HG02938 (cell line): Measurements from ENCODE around the gene SEC63.
"Not testable (repeated sequence)": the region's sequence is repeated elsewhere in the genome, so short reads cannot be mapped to it uniquely, and the experiment has no call there.

Experiments used
- ATAC-seq: cut with Tn5 transposase; IDR thresholded peaks from one replicate; pipeline ENCODE4 v1.9.1; 2021; ENCODE audit warnings: mild to moderate bottlenecking, moderate library complexity; ENCODE audit not compliant: unreplicated experiment

The SEC63 gene

GRCh38 chr6:107864226-107865127, 93.5 kb downstream of the SEC63 start:
- no peak for ATAC-seq

- no peak for ATAC-seq
Measured at GRCh38 chr6:107862383-107862782, 95.6 kb downstream of the SEC63 start.

GRCh38 chr6:107860963-107861362, 97.0 kb downstream of the SEC63 start:
- ATAC-seq = not testable (repeated sequence)

DNA sequence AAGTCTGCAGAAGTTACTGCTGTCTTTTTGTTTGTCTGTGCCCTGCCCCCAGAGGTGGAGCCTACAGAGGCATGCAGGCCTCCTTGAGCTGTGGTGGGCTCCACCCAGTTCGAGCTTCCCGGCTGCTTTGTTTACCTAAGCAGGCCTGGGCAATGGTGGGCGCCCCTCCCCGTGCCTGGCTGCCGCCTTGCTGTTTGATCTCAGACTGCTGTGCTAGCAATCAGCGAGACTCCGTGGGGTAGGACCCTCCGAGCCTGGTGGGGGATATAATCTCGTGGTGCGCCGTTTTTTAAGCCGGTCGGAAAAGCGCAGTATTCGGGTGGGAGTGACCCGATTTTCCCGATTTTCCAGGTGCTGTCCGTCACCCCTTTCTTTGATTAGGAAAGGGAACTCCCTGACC, 97.9 kb downstream of the SEC63 start:
- ATAC-seq = not testable (repeated sequence)

DNA sequence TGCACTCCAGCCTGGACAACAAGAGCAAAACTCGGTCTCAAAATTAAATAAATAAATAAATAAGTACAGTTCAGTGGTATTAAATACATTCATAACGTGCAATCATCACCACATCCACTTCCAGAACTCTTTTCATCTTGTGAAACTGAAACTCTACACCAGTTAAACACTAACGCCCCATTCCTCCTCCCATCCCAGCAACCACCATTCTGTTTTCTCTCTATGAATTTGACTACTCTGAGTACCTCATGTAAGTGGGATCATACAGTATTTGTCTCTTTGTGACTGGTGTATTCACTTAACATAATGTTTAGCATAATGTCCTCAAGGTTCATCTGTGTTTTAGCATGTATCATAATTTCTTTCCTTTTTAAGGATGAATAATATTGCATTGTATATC, 104.8 kb downstream of the SEC63 start:
- no peak for ATAC-seq

DNA sequence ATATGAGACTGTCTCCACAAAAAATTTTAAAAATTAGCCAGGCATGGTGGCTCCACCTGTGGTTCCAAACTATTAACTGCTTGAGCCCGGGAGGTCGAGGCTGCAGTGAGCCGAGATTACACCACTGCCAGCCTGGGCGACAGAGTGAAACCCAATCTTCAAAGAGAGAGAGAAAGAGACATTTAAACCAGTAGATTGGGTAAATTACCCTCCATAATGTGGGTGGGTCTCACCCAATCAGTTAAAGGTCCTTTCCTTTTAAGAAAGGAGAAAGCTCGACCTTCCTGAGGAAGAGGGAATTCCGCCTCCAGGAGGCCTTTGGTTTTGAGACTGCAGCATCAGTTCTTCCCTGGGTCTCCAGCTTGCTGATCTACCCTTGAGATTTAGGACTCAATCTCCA, 108.7 kb downstream of the SEC63 start:
- no peak for ATAC-seq

GRCh38 chr6:107847844-107848802, 109.9 kb downstream of the SEC63 start:
- peak; percentile 69 for ATAC-seq

DNA sequence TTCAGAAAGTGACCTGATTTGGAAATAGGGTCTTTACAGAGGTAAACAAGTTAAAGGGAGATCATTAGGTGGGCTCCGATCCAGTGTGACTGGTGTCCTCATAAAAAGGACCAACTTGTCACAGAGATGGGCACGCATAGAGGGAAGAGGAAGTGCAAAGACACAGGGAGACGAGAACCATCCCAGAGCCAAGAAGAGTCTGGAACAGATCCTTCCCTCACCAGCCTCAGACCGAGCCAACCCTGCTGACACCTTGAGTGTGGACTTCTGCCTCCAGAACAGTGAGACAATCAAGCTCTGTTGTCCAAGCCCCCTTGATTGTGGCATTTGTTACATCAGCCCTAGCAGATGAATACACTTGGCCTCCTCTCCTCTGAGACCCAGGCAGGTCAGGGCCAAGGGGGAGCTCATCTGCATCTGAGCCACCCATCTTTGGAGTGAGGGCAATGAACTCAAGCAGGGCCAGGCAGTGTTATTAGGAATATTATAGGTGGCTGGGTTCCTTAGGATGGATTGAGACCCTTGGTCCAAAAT, 111.7 kb downstream of the SEC63 start:
- ATAC-seq = no peak

DNA sequence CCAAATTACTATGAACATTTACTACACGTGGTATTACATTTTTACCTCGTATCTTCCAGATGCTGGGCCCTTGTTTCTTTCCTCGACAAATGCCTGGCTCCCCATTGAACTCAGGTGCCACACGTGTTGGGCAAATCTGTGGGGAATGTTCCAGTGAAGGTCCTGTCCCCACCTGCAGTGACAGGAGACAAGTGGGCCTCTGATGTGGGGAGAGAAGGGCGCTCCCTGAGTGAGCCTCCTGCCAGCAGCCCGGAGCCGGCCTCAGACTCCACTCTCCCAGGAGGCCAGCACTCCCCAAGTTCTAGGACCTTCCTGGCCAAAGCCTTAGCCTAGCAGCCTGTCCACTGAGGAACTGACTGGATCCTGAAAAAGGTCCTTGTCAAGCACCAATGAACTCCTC, 112.2 kb downstream of the SEC63 start:
- no peak for ATAC-seq

- no peak for ATAC-seq
Measured at GRCh38 chr6:107843400-107843799, 114.6 kb downstream of the SEC63 start.

- ATAC-seq = no peak
Measured at GRCh38 chr6:107841275-107841670, 116.7 kb downstream of the SEC63 start.

DNA sequence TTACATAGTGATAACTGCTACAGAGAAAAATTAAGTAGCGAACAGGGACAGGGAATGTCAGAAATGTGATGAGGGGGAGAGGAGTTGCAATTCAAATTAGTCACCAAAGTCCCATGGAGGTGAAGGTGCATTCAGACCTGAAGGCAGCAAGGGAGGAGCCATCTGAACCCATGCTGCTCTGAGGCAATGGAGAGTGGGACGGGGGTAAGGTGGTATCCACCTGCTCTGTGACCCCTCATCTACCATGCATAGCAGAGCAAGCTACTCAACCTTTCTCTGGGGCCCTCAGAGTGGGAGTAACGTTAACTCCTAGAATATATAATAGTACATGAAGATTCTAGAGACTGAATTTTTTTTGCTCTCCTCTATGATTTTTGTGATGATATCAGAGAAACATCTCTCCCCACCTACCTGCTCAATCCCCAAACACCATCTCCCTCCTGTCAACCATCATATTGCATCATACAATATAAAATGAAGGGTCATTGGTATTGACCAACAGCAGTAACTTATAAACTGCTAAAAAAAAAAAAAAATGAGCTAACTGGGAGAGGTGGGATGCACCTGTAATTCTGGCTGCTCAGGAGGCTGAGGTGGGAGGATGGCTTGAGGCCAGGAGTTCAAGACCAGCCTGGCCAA, 117.3 kb downstream of the SEC63 start:
- ATAC-seq = no peak

DNA sequence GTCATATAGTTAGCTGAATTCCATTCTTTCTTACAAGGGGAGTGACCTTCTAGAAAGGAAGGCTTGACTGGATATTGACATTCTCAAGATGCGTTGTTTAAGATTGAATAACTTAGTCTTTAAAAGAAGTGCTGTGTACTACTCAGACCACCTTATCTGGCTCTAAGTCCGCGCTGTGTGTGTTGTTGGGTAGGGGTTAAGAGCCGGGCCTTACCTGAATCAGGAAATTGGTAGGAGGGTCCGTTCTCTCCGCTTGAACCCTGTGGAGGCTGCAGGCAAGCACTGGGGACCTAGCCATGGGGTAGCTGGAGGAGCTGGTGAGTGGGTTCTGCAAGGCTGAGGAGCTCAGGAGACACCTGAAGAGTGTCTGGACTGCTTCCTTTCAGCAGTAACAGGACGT, 124.9 kb downstream of the SEC63 start:
- ATAC-seq = no peak

DNA sequence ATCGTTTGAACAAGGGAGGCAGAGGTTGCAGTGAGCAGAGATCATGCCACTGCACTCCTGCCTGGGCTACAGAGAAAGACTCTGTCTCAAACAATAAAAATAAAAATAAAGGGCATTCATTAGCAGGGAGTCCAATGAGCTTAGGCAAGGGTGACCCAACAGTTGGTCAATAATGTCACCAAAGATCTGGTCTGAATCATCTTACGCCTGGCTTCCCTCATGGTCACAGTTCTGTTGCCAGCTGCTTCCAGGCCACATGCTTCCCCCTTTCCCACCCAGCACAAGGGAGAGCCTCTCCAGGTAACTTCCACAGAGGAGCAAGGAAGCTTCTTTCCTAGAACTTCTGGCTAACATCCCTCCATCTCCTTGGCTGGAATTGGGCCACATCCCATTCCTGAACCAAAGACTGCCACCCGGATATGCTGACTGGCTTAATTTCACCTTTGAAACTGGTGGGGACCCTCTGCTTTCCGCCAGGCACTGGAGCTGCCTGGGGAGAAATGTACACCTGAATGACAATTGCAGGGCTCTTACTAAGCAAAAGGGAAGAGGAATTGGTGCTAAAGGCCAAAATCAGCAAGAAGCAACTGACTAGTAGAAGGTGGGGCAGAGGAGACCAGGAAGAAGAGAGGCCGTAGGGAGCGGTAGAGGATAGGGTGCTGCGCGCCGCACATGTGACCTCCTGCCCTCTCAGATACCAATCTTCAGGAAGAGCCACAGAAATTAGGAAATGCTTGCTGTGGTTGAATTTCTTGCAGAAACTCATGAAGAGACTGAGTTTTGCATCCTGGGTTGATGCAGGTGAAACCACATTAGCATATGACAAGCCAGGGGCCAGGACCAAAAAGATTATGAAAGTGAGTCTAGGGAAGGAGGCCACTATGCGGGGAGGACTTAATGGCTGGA, 125.6 kb downstream of the SEC63 start:
- ATAC-seq = no peak

DNA sequence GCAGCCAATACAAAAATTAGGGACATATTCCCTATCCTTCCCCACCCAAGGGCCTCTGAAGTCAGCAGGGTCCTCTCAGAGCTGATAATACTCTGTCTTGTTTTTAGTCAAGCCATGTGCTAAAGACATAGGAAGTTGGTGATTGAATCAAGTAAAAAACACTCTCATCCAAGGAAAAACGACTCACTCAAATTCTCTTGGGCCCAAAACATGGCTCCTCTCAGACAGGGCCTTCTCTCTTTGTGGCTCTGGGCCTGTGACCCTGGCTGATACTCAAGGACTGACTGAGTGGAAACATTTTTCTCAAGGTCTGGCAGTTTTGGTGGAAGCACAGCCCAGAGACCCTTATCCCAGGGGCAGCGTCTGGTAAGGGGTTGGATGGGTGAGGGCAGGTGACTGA, 127.9 kb downstream of the SEC63 start:
- ATAC-seq = no peak

GRCh38 chr6:107827541-107827940, 130.5 kb downstream of the SEC63 start:
- no peak for ATAC-seq

GRCh38 chr6:107823047-107823557, 134.9 kb downstream of the SEC63 start:
- no peak for ATAC-seq

- no peak for ATAC-seq
Measured at GRCh38 chr6:107822176-107823046, 135.6 kb downstream of the SEC63 start.

GRCh38 chr6:107821591-107821990, 136.4 kb downstream of the SEC63 start:
- ATAC-seq = no peak
